H1 (cell line): ENCODE results near the gene PRR22.

ENCODE experiments used
- KDM1A ChIP-seq: fragments of 200-600, 300-600 bp; sonication (generic); IDR thresholded peaks from 2 replicates; pipeline ENCODE4 v1.7.1; 2016; ENCODE audit warnings: mild to moderate bottlenecking, low read length, borderline replicate concordance
- RXRA ChIP-seq: IDR thresholded peaks from 2 replicates; pipeline ENCODE4 v1.6.1; 2011; ENCODE audit warnings: low read depth, mild to moderate bottlenecking, low read length, moderate library complexity; ENCODE audit not compliant: insufficient read depth
- TF ChIP-seq, protein P1 (sequence below), 3 experiments: IDR thresholded peaks; 1 replicate in 2 of 3; 2 replicates in 1 of 3; pipeline versions ENCODE4 v1.5.1 to v1.6.1; 2011; ENCODE audit warnings: low read length in 3 of 3, mild to moderate bottlenecking in 3 of 3, inconsistent platforms in 2 of 3, low read depth in 1 of 3, moderate library complexity in 1 of 3; ENCODE audit not compliant: insufficient read depth in 1 of 3; ENCODE audit errors: control extremely low read depth in 1 of 3

DNA sequence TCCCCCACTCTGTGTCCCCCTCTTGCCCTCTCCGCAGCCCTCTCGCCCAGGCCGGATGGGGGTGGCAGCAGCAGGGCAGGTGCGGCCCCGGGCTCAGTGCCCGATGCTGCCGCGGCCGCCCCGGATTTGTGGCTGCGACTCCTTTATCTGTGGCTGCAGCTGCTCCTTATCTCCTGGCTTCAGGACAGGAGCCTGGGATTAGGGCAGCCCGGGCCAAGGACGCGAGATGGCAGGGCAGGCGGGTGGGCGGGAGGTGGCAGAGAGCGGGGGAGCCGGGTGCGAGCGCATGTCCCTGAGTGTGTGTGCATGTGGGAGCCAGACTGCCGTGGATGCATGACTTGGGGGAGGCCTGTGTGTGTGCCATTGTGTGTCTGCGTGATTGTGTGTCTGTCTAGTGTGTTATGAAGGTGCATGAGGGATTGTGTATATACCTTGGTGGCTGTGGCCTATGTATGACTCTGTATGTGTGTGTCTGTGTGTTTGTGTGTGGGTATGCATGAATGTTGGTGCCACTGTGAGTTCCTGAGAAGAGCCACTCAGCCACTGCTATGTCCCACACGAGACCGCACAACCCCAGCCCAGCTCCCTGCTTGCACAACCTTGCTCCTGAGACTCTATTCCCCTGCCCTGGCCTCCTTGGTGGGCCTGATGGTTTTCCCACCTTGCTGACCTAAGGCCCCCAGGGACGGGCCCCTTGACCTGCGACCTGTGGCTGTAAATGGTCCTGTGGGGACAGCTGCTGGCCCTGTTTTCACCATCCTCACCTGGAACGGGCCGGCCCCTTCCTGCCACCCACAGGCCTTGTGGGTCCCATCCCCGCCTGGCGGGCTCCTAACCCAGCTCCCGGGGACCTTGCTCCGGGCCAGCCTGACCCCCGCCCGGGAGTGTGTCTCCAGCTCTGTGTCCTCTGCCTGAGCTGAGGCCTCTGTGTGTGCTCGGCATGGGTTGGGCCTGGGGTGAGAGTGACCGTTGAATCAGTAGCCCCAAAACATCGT lies 15.0 kb upstream of the PRR22 start:
- TF ChIP-seq RXRA (no peak), KDM1A (no peak)
- TF ChIP-seq, protein P1, sequence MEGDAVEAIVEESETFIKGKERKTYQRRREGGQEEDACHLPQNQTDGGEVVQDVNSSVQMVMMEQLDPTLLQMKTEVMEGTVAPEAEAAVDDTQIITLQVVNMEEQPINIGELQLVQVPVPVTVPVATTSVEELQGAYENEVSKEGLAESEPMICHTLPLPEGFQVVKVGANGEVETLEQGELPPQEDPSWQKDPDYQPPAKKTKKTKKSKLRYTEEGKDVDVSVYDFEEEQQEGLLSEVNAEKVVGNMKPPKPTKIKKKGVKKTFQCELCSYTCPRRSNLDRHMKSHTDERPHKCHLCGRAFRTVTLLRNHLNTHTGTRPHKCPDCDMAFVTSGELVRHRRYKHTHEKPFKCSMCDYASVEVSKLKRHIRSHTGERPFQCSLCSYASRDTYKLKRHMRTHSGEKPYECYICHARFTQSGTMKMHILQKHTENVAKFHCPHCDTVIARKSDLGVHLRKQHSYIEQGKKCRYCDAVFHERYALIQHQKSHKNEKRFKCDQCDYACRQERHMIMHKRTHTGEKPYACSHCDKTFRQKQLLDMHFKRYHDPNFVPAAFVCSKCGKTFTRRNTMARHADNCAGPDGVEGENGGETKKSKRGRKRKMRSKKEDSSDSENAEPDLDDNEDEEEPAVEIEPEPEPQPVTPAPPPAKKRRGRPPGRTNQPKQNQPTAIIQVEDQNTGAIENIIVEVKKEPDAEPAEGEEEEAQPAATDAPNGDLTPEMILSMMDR (IDR thresholded peaks at IDR 0.05; ENCODE audit: control extremely low read depth in 1 of 3, insufficient read depth in 1 of 3, low read depth in 1 of 3, low read length in 3 of 3) = no peak
